ENCODE results near the gene EGFLAM. TPM values are rescaled to one million over a fixed set of nuclear protein-coding genes. Genes with fewer than 3 reads are reported as not detected.

Gene EGFLAM
- total and polyA plus RNA-seq, 2 experiments from 2014 or later = 0.06 to 0.27 TPM

DNA sequence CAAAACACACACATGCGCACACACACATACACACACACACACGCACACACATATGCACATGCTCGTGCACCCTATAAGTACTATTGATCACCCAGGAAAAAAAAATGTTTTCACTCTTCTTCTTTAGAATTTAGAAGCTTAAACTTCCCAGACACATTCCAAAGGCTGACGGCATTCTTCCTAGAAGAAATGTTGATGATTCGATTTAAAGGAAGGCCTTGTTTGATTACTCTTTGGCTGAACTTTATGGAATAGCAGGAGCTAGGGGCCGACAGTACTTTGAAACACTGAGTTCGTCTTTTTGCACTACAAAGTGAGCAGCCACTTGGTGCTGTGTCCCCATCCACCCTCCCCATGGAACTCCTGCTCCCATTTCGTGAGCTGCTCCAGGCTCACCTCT lies 113.2 kb downstream of the EGFLAM start:
- H3K27ac ChIP-seq = no peak overlapping the region
- H3K4me3 ChIP-seq = no peak overlapping the region
- H3K9me3 ChIP-seq (ENCODE audit: low read depth) = no peaks in the 10 kb centered on the region
- H3K27me3 ChIP-seq = no peaks in the 10 kb centered on the region
- H3K4me1 ChIP-seq (ENCODE audit: low read depth) = peaks cover 4% of the 10 kb centered on the region
- no peak for DNase-seq (ENCODE audit: low read depth in 1 of 2, low spot score in 1 of 2)
- TF ChIP-seq CTCF (IDR thresholded peaks at IDR 0.05; ENCODE audit: low read depth, low read length) = no peak
- no peaks in the 10 kb centered on the region for H3K36me3 ChIP-seq

DNA sequence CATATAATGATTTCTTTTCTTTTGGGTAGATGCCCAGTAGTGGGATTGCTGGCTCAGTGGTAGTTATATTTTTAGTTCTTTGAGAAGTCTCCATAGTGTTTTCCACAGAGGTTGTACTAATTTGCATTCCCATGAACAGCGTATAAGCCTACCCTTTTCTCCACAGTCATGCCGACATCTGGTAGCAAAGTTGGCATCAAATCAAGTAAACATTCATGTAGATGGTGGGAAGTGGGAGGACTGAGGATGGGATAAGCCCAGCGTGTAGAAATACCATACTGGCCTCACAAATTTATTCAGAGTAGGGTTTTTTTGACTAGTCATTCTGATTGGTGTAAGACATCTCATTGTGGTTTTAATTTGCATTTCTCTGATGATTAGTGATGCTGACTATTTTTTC lies 115.4 kb downstream of the EGFLAM start:
- no peaks in the 10 kb centered on the region for H3K36me3 ChIP-seq
- H3K9me3 ChIP-seq (ENCODE audit: low read depth) = no peaks in the 10 kb centered on the region
- peak in 1 of 2 donors; percentile 73 for DNase-seq (ENCODE audit: low read depth in 1 of 2, low spot score in 1 of 2)
- H3K4me3 ChIP-seq = no peak overlapping the region
- TF ChIP-seq CTCF (IDR thresholded peaks at IDR 0.05; ENCODE audit: low read depth, low read length) = no peak
- H3K27me3 ChIP-seq = no peaks in the 10 kb centered on the region
- H3K27ac ChIP-seq = no peak overlapping the region
- no peaks in the 10 kb centered on the region for H3K4me1 ChIP-seq (ENCODE audit: low read depth)

DNA sequence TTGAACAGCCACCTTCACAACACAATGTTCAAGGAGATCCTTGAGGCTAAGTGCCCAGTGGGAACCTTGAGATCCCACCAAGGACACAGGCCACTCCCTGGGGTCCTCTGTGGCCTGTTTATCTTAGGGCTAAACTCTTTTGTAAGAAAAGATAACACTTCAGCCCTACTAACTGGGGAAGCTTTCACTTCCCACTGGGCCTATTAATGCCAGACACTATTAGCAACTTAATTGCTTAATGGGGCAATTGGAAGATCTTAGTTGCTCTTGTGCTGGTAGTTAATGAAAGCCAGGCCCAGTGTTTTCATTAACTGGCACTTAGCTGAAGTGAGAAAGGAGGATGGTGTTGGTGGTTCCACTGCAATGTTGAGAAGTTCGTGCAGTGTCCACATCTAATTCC lies 117.1 kb downstream of the EGFLAM start:
- peaks cover 10% of the 10 kb centered on the region for H3K4me1 ChIP-seq (ENCODE audit: low read depth)
- TF ChIP-seq CTCF (IDR thresholded peaks at IDR 0.05; ENCODE audit: low read depth, low read length) = no peak
- H3K27ac ChIP-seq = no peak overlapping the region
- H3K36me3 ChIP-seq = no peaks in the 10 kb centered on the region
- H3K4me3 ChIP-seq = no peak overlapping the region
- no peak for DNase-seq (ENCODE audit: low read depth in 1 of 2, low spot score in 1 of 2)
- no peaks in the 10 kb centered on the region for H3K27me3 ChIP-seq
- H3K9me3 ChIP-seq (ENCODE audit: low read depth) = no peaks in the 10 kb centered on the region

GRCh38 chr5:38376404-38376803 lies 118.0 kb downstream of the EGFLAM start:
- Histone ChIP-seq H3K27ac (no peak overlapping the region), H3K9me3 (ENCODE audit: low read depth) (no peaks in the 10 kb centered on the region), H3K4me3 (no peak overlapping the region), H3K4me1 (ENCODE audit: low read depth) (peaks cover 10% of the 10 kb centered on the region), H3K36me3 (no peaks in the 10 kb centered on the region), H3K27me3 (no peaks in the 10 kb centered on the region)
- no peak for TF ChIP-seq CTCF (IDR thresholded peaks at IDR 0.05; ENCODE audit: low read depth, low read length)
- no peak for DNase-seq (ENCODE audit: low read depth in 1 of 2, low spot score in 1 of 2)

DNA sequence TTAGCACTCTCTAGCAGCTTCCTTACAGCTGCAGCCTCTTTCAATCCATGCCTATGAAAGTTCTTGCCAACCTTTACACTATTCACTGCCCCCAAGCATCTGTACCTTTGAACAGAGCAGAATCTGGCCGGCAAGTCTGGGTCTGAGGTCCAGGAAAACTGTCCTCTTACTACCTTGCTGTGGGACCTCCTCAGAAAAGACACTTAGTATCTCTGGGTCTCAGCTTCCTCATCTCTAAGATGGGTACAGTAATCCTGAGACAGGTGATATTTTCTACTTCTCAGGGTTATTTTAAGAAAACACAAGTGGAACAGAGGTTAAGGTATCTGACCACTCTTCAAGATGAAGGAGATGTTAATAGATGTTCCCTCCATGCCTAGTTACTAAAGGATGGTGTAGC lies 120.2 kb downstream of the EGFLAM start:
- no peak for DNase-seq (ENCODE audit: low read depth in 1 of 2, low spot score in 1 of 2)
- Histone ChIP-seq H3K27me3 (no peaks in the 10 kb centered on the region), H3K4me1 (ENCODE audit: low read depth) (peaks cover 10% of the 10 kb centered on the region), H3K4me3 (no peak overlapping the region), H3K36me3 (no peaks in the 10 kb centered on the region), H3K27ac (no peak overlapping the region), H3K9me3 (ENCODE audit: low read depth) (no peaks in the 10 kb centered on the region)
- no peak for TF ChIP-seq CTCF (IDR thresholded peaks at IDR 0.05; ENCODE audit: low read depth, low read length)
